Measurements from ENCODE around the gene ARL3. TPM values are rescaled to one million over a fixed set of nuclear protein-coding genes. Genes with fewer than 3 reads are reported as not detected.

Gene ARL3
- total and polyA plus RNA-seq, 8 donors = 10.3 to 23.2 (median 21.8) TPM

DNA sequence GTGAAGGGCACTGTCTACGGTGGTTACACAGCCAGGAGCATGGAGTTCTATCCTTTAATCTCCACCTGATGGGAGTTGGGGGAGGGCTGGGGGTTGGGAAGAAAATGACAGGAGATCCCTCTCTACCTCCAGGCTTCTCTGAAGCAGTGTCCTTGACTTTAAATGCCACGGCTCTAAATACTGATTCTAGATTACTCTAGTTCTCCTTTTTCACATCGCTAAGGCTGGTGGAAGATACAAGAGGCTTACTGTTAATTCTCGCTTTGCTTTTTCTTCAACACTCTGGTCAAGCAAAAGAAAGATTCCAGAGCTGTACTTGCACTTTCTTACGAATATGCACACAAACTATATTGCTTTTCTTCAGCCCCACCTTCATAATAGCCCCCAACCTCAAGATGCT lies 30.5 kb downstream of the ARL3 start:
- intact Hi-C loops (cut with DNase I) = no loop called here
- no peaks in the 10 kb centered on the region for H3K27me3 ChIP-seq
- H3K9me3 ChIP-seq = no peaks in the 10 kb centered on the region
- ATAC-seq (no peak), DNase-seq (no peak)
- H3K4me1 ChIP-seq = peaks cover 5 to 7% of the 10 kb centered on the region in 2 donors
- TF ChIP-seq, protein P1, sequence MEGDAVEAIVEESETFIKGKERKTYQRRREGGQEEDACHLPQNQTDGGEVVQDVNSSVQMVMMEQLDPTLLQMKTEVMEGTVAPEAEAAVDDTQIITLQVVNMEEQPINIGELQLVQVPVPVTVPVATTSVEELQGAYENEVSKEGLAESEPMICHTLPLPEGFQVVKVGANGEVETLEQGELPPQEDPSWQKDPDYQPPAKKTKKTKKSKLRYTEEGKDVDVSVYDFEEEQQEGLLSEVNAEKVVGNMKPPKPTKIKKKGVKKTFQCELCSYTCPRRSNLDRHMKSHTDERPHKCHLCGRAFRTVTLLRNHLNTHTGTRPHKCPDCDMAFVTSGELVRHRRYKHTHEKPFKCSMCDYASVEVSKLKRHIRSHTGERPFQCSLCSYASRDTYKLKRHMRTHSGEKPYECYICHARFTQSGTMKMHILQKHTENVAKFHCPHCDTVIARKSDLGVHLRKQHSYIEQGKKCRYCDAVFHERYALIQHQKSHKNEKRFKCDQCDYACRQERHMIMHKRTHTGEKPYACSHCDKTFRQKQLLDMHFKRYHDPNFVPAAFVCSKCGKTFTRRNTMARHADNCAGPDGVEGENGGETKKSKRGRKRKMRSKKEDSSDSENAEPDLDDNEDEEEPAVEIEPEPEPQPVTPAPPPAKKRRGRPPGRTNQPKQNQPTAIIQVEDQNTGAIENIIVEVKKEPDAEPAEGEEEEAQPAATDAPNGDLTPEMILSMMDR (IDR thresholded peaks at IDR 0.05) = no peak
- no peak overlapping the region for H3K4me3 ChIP-seq
- H3K27ac ChIP-seq = no peak overlapping the region
- H3K36me3 ChIP-seq = peaks cover 0 to 13% of the 10 kb centered on the region in 2 donors

DNA sequence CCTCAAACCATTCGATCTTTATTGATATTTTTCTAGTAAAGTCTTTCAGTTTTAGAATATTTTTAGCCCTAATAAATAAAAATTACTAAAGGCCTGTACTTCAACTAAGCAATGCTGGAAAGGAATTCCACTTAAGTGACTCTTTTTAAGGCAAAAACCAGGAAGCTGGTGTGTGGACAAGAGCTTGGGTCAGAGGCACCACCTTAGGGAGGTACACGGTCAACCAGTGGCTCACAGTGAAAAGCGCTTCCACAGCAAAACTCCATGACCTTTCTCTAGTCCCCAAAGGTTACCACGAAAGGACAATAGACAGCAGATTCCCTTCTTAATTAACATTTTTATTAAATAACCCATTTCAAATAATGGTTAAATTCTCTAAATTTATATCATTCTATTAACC lies 31.2 kb downstream of the ARL3 start:
- TF ChIP-seq, protein P1 (IDR thresholded peaks at IDR 0.05) = no peak
- peak in 1 of 4 donors; percentile 13 for DNase-seq
- intact Hi-C loops (cut with DNase I) = no loop called here

DNA sequence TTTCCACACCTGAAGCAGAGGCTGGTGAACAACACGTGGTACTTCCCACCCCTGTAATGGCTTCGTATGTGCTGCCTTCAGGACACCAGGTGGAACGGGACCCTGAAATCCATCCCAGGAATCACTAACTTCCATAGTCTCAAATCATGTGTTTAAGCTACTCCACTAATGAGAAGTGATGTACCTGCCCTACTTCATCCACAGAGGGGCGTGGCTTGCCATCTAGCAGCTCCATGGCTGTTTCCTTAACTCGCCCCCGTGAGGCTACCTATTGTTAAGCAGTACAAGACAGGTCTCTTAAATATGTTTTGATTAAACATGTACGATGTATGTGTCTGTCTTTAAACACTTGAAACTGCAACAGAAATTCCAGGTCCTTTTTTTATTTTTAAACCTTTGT lies 31.8 kb downstream of the ARL3 start:
- intact Hi-C loops (cut with DNase I) = no loop called here
- no peak overlapping the region for H3K27ac ChIP-seq
- TF ChIP-seq, protein P1 (IDR thresholded peaks at IDR 0.05) = no peak
- peaks cover 9 to 21% of the 10 kb centered on the region in 2 donors for H3K4me1 ChIP-seq
- no peaks in the 10 kb centered on the region for H3K27me3 ChIP-seq
- ATAC-seq = peak; percentile 67
- H3K36me3 ChIP-seq = peaks cover 0 to 11% of the 10 kb centered on the region in 2 donors
- H3K4me3 ChIP-seq = no peak overlapping the region
- DNase-seq = peak in 1 of 4 donors; percentile 46
- H3K9me3 ChIP-seq = no peaks in the 10 kb centered on the region

More for the DNA sequence above, 31.2 kb downstream of the ARL3 start:
- peaks cover 6 to 15% of the 10 kb centered on the region in 2 donors for H3K4me1 ChIP-seq
- H3K27ac ChIP-seq = no peak overlapping the region
- peaks cover 0 to 11% of the 10 kb centered on the region in 2 donors for H3K36me3 ChIP-seq
- no peaks in the 10 kb centered on the region for H3K27me3 ChIP-seq
- H3K4me3 ChIP-seq = no peak overlapping the region
- ATAC-seq = peak; percentile 9
- H3K9me3 ChIP-seq = no peaks in the 10 kb centered on the region

DNA sequence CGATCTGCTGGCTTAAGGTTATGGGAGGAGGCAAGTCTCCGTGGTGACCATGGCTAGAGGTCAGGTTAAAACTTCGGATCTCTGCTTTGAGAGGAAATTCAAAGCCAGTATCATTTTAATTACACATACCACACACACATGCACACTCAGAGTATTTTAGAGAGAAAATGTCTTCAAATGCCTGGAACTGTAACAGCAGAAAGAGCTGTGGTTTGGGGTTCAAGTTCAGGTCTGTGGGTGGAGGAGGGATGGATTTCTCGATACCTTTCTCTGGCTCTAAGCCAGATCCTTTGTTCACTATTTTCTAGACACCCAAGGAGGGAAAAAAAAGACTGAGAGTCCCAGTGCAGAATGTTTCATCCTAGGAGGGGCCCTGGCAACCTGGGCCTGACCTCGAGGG lies 32.5 kb downstream of the ARL3 start:
- H3K9me3 ChIP-seq = no peaks in the 10 kb centered on the region
- no peak overlapping the region for H3K4me3 ChIP-seq
- TF ChIP-seq, protein P1 (IDR thresholded peaks at IDR 0.05) = no peak
- ATAC-seq (no peak), DNase-seq (peak in 1 of 4 donors; percentile 13)
- H3K4me1 ChIP-seq = peaks cover 16 to 28% of the 10 kb centered on the region in 2 donors
- H3K27me3 ChIP-seq = no peaks in the 10 kb centered on the region
- no peak overlapping the region for H3K27ac ChIP-seq
- H3K36me3 ChIP-seq = peaks cover 0 to 11% of the 10 kb centered on the region in 2 donors
- intact Hi-C loops (cut with DNase I) = no loop called here

DNA sequence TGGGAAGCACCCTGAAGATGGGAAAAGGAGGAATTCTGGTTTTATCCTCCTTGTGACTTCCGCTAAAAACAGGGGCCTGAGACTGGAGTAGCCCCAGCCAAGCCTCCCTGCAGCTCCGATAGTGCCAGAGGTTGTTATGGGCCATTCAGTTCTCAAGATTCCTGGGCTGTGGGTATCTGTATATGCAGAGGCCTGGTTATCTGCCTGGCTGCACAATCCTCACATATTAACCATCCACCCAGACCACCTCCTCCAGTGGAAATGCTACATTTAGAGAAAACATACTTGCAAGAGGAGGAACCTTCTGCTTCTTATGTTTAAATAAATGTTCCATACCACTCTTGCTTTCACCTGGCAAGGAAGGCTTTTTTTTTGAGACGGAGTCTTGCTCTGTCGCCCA lies 34.6 kb downstream of the ARL3 start:
- ATAC-seq = no peak
- Histone ChIP-seq H3K9me3 (no peaks in the 10 kb centered on the region), H3K27me3 (no peaks in the 10 kb centered on the region), H3K36me3 (no peaks in the 10 kb centered on the region), H3K4me3 (no peak overlapping the region), H3K27ac (peak overlapping the region in 1 of 2 donors; percentile 94), H3K4me1 (peaks cover 37 to 49% of the 10 kb centered on the region in 2 donors)
- DNase-seq = peak in 1 of 4 donors; percentile 19
- intact Hi-C loops (cut with DNase I) = no loop called here
- TF ChIP-seq, protein P1 (IDR thresholded peaks at IDR 0.05) = no peak

Measured in left lung (tissue), 10 donors.